Fibroblast of villous mesenchyme (primary cell): ENCODE data around the gene RABEP2. TPM values are rescaled to one million over a fixed set of nuclear protein-coding genes. Genes with fewer than 3 reads are reported as not detected.

ENCODE experiments used
- DNase-seq: peaks from one replicate; pipeline ENCODE4 v3.0.0-alpha.2; 2010; ENCODE audit warnings: low read depth
- H3K4me3 ChIP-seq: 2 replicates; pipeline ENCODE4 v1.5.1; 2011; ENCODE audit warnings: low read depth, mild to moderate bottlenecking, low read length
- small RNA-seq: library from RNA; depleted of rRNA; stranded (forward); fragments of <200 nt; gene quantifications from one replicate; pipeline ENCODE3, GENCODE V24; 2012
- total RNA-seq: library from RNA; depleted of rRNA; stranded (reverse); fragments of >200 nt; gene quantifications from 2 replicates; pipeline ENCODE4 v1.2.3, GENCODE V29; 2012
- TF ChIP-seq, protein P1 (sequence below): IDR thresholded peaks from 2 replicates; pipeline ENCODE4 v1.5.1; 2012; ENCODE audit warnings: low read depth, mild to moderate bottlenecking, low read length; ENCODE audit not compliant: insufficient read depth

Gene RABEP2
- total RNA-seq, 1 donor, result 29.4 TPM

DNA sequence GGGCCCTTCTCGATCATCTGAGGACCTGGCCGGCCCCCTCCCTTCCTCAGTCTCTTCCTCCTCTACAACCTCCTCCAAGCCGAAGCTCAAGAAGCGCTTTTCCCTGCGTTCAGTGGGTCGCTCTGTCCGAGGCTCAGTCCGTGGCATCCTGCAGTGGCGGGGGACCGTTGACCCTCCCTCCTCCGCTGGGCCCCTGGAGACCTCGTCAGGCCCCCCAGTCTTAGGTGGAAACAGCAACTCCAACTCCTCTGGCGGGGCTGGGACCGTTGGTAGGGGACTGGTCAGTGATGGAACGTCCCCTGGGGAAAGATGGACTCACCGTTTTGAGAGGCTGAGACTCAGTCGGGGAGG lies 58.6 kb downstream of the RABEP2 start:
- TF ChIP-seq, protein P1, sequence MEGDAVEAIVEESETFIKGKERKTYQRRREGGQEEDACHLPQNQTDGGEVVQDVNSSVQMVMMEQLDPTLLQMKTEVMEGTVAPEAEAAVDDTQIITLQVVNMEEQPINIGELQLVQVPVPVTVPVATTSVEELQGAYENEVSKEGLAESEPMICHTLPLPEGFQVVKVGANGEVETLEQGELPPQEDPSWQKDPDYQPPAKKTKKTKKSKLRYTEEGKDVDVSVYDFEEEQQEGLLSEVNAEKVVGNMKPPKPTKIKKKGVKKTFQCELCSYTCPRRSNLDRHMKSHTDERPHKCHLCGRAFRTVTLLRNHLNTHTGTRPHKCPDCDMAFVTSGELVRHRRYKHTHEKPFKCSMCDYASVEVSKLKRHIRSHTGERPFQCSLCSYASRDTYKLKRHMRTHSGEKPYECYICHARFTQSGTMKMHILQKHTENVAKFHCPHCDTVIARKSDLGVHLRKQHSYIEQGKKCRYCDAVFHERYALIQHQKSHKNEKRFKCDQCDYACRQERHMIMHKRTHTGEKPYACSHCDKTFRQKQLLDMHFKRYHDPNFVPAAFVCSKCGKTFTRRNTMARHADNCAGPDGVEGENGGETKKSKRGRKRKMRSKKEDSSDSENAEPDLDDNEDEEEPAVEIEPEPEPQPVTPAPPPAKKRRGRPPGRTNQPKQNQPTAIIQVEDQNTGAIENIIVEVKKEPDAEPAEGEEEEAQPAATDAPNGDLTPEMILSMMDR, result no peak
- no peak for DNase-seq
- H3K4me3 ChIP-seq, result no peak overlapping the region

GRCh38 chr16:28865722-28866453 lies 59.1 kb downstream of the RABEP2 start:
- no peak for DNase-seq
- TF ChIP-seq, protein P1, result no peak
- H3K4me3 ChIP-seq, result no peak overlapping the region

DNA sequence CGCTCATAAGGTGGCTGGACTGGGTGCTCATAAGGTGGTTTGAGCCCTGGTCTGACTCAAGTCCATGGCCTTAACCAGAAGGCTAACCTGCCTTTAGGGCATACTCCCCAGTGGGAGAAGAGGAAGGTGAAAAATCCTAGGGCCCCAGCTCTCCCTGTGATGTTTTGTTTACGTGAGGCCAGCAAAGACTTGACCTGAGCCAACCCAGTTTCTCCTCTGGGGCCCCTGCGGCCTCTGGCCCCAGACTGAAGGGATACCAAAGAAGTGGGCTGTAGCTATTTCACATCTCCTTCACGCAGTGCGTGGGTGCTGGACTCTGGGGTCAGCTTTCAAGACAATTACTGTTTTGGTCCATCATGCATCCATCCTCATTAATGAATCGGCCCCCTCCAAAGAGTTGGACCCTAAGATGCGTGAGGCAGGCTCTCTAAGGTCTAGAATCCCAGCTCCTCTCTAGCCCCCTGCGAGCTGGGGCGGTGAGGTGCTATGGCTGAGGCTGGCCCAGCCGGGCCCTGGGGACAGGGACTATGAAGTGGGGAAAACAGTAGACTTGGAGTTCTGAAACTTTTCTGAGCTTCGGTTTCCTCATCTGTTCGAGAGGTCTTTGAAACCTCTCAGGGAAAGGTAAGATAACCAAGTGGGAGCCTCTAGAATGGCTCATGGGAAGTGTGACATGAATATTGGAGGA lies 59.9 kb downstream of the RABEP2 start:
- peak overlapping the region; percentile 96 for H3K4me3 ChIP-seq
- TF ChIP-seq, protein P1, result no peak
- no peak for DNase-seq

DNA sequence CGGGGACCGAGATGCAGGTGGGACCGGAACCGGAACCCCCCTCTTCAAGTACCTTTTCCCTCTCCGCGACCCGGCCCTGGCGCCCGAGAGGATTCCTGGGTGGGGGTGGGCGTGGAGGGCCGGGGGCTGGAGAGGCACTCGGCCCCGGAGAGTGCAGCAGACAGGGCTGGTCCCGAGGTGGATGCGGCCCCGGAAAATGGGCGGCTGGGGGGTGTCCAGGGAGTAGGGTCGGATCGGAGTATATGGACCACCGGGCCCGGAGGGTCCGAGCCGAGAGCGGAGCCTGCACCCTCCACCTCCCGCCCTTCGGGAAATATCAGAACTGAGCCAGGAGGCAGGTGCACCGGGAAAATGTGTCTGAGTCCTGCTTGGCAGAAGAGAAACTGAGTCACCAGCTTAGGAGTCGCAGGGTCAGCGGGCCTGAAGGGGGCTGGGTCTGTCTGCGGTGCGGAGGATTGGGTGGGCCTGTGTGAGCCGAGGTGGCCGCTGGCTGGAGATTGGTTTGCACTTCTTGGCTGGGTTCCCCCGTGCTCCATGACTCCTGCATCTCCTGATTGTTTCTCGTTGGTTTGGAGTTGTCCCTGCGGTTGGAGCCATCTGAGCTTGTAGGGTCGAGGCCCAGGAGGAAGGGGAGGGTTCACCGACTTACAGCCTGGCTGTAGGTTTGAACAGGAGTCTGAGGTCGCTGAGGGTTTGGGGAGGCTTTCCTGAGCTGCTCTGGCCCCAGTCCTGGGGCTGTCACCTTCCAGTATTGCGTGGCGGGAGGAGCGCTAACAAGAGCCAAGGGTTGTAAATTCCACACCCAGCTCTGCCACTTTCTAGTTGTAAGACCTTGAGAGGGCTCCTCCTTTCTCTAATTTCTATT lies 60.9 kb downstream of the RABEP2 start:
- DNase-seq, result peak; percentile 53
- TF ChIP-seq, protein P1, result no peak
- peak overlapping the region; percentile 96 for H3K4me3 ChIP-seq

DNA sequence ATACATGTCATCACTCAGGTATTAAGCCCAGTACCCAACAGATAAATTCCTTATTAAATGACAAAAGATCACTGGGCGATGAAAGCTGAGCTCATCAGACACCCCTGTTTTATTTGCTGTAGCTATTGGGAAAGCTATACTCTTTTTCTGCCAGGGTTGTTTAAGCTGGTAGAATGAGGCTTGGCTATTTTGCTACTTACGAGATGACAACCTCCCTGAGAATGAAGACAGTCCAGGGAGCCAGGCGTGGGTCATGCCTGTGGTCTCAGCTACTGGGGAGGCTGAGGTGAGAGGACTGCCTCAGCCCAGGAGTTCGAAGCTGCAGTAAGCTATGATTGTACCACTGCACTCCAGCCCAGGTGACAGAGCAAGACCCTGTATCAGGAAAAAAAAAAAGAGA lies 65.7 kb downstream of the RABEP2 start:
- TF ChIP-seq, protein P1, result no peak
- H3K4me3 ChIP-seq, result no peak overlapping the region
- no peak for DNase-seq

- DNase-seq, result no peak
- H3K4me3 ChIP-seq, result no peak overlapping the region
- TF ChIP-seq, protein P1, result no peak
Measured at GRCh38 chr16:28858421-28858820, 66.6 kb downstream of the RABEP2 start.

Small RNA genes within 50 kb of the gene (small RNA-seq; reads per million reads assigned to genes)
- not detected for gene RF00416

Other genes starting within 250 kb of the RABEP2 start
- gene EIF3C, start 213.8 kb downstream of the RABEP2 start, total RNA-seq, result 62.6 and 110 TPM in 2 replicates
- gene NPIPB9, start 173.5 kb downstream of the RABEP2 start, total RNA-seq, result 3.9 TPM in 2 replicates
- 51.4 and 60.2 TPM in 2 replicates for gene ATXN2L, start 102.2 kb downstream of the RABEP2 start, total RNA-seq
- gene TUFM, start 78.9 kb downstream of the RABEP2 start, total RNA-seq, result 89.5 and 94.6 TPM in 2 replicates
- gene SH2B1, start 61.4 kb downstream of the RABEP2 start, total RNA-seq, result 16.4 and 19.4 TPM in 2 replicates
- under 0.01 and 0.43 TPM in 2 replicates for gene ATP2A1, start 46.8 kb downstream of the RABEP2 start, total RNA-seq
- gene CD19, start 6.7 kb upstream of the RABEP2 start, total RNA-seq, result not detected in 2 replicates
- 20.0 and 30.7 TPM in 2 replicates for gene NFATC2IP, start 25.7 kb upstream of the RABEP2 start, total RNA-seq
- 33.2 and 34.5 TPM in 2 replicates for gene SPNS1, start 49.5 kb upstream of the RABEP2 start, total RNA-seq
- gene LAT, start 59.8 kb upstream of the RABEP2 start, total RNA-seq, result 0.43 and 0.64 TPM in 2 replicates